GM19397 (cell line): ENCODE results near the gene AFAP1L1.
"Not testable (repeated sequence)": the region's sequence is repeated elsewhere in the genome, so short reads cannot be mapped to it uniquely, and the experiment has no call there.

Source experiments
- ATAC-seq: cut with Tn5 transposase; IDR thresholded peaks from one replicate; pipeline ENCODE4 v1.9.1; 2021; ENCODE audit warnings: mild to moderate bottlenecking, moderate library complexity; ENCODE audit not compliant: unreplicated experiment

Gene AFAP1L1

GRCh38 chr5:149386166-149386565 is 114.5 kb downstream of the AFAP1L1 start:
- ATAC-seq = no peak

GRCh38 chr5:149387081-149387631 is 115.5 kb downstream of the AFAP1L1 start:
- no peak for ATAC-seq

GRCh38 chr5:149387982-149388381 is 116.3 kb downstream of the AFAP1L1 start:
- no peak for ATAC-seq

- no peak for ATAC-seq
Observed at GRCh38 chr5:149388498-149389190, 117.0 kb downstream of the AFAP1L1 start.

- ATAC-seq = no peak
Observed at GRCh38 chr5:149389552-149390495, 118.2 kb downstream of the AFAP1L1 start.

GRCh38 chr5:149391076-149391475 is 119.4 kb downstream of the AFAP1L1 start:
- not testable (repeated sequence) for ATAC-seq
